Measurements from ENCODE around the gene CD248.
A peak's percentile ranks its signal among the peaks of the same experiment; 100 is the strongest.

Gene CD248

DNA sequence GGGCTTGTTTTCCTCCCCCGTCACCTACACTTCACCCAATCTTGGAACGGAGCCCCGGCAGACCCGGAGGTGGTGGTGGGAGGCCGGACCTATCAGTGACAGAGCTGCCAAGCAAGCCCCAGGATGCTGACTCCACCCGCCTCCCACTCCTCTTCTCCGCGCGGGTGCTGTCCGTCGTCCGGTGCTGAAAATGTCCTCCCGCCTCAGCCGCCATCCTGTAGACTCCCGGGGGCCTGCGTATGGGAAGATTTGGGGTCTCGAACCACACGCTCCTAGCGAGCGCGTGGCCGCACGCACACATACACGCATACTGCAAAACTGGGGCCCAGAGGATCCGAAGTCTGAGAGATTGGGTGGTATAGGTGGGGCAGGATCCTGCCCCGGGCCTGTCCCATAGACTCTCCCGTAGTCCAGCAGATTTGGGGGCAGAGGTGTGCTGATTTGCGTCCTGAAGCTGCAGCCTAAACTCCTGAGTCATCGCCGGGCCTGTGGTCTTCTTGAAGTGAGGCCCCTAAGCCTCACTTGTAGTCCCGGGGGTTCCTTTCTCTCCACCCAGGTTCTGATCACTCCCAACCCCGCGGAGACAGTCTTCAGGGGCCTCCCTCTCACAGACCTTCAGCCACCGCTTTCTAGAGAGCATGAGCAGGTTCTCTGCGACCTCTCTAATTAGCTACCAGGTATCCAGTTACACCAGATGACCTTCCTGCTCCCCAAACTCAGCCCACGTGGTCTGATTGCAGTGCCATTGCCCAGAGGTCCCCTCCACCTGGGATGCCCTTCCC lies 27.1 kb downstream of the CD248 start:
- peak in 1 of 2 donors; percentile 70 for DNase-seq (ENCODE audit: low read depth in 1 of 2, low spot score in 1 of 2)

DNA sequence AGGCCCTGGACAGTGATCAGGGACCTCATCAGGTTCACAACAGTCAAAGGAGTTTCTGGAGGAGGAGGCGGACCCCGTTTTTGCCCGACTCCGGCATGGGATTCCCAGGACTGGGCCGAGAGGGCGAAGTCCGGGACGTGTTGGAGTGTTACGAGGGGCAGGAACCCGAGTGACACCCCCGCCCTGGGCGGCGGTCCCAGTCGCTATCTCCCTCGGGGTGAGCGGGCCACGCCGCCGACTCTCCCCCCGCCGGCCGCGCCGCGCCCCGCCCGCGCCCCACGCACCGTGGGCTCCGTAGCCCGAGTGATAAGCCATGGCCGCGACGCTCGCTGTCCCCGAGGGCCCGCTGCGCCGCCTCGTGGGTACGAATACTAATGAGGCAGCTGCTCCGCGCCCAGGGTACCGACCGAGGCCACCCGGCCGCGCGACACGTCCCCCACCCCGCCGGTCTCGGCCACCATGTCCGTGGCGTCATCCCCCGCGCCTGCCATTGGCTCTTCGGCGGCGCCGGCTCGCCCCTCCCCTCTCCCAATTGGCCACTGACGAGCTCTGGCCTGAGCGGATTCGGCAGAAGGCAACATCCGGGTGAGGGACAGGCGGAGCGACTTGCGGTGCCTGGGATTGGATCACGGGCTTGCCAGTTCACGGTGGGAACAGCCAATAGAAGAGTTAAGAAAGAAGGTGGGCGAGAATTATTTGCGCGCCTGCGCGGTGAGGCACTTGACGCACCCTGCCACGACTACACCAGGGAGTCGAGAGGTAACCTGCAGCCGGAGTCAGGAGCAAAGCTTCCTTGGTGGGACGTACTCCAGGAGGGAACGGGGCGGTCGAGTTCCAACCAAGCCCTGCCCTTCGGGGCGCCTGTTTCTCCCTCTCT lies 27.9 kb downstream of the CD248 start, which contains the start of gene YIF1A:
TSS of gene YIF1A (minus strand) at position 473 of the 877 bp plus-strand sequence. CDS start at position 315, 158 bp downstream.
- DNase-seq (ENCODE audit: low read depth in 1 of 2, low spot score in 1 of 2), result peak; percentile 94 to 96

DNA sequence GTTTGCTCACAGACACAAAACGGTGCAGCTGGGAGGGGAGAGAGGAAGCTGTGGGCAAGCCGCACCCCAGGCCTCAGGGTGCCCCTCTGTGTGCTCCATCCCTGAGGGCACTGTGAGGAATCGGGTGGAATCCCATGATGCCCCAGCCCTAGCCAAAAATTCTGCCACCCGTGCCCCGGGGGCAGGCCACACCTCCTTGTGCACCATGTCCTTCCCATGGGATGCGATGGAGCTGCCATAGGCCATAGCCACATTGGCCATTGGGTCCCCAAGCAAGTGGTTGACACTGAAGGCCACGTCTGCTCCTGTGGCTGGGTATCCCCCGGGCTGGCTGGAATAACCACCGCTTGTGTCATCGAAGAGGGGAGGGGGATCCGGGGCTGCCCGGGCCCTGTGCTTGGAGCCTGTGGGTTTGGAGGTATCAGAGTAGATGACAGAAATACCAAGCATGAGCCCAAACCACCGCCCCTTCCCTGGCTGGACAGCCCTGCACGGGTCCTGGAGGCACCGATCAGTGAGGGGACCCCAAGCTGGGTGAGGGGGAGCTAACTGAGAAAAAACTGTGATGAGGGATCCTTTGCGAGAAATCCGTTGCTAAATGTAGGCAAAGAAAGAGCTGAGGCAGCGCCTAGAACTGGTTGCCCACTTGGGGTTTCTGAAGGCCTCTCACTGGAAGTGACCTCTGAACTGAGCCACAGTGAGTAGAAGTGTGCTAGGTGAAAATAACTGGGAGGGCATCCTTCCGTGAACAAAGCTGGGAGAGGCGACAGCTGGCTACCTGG lies 28.8 kb downstream of the CD248 start:
- DNase-seq (ENCODE audit: low read depth in 1 of 2, low spot score in 1 of 2), result no peak

DNA sequence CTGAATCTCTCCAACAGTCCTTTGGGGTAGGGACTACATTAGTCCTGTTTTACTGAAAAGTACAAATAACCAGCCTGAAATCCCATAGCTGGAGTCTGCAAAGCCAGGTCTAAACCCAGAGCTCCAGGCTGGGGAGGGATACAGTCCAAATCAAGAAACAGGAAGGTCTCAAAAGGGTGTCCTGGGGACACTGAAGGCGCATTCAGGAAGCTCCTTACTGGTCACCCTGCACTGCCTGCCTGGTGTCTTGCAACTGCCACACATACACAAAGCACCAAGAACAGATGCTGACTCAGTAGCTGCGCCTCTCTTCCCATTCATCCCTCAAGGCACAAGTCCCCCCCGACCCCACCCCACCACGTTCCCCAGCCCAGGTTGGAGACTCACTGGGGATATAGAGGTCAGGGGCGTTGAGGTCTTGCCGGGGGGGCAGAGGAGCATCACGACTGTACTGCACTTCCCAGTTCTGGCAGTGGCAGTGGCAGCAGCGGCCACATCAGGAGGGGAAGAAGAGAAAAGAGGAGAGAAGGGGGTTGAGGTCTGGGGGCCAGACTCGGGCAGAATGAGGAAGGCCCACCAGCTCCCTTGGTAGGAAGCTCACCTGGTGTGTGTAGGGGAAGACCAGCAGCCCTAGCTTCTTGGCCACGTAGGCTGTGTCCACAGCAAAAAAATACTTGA lies 29.5 kb downstream of the CD248 start:
- no peak for DNase-seq (ENCODE audit: low read depth in 1 of 2, low spot score in 1 of 2)

DNA sequence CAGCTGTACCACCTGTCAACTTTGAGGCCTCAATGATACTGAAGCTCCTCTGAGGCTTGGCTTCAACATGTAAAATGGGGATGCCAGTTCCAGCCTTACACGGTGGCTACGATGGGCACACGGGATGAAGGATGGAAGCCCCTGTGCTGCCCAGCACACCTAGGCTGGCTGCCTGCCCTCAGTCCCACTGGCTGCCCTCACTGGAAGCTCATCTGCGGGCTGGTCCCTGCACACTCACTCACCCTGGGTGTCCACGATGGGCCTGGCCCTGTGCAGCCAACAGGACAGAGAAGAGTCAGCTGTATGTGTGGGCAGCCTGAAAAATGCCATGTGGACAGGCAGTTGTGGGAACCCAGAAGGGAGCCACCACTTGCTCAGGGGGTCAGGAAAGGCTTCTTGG lies 30.1 kb downstream of the CD248 start:
- DNase-seq (ENCODE audit: low read depth in 1 of 2, low spot score in 1 of 2), result no peak

DNA sequence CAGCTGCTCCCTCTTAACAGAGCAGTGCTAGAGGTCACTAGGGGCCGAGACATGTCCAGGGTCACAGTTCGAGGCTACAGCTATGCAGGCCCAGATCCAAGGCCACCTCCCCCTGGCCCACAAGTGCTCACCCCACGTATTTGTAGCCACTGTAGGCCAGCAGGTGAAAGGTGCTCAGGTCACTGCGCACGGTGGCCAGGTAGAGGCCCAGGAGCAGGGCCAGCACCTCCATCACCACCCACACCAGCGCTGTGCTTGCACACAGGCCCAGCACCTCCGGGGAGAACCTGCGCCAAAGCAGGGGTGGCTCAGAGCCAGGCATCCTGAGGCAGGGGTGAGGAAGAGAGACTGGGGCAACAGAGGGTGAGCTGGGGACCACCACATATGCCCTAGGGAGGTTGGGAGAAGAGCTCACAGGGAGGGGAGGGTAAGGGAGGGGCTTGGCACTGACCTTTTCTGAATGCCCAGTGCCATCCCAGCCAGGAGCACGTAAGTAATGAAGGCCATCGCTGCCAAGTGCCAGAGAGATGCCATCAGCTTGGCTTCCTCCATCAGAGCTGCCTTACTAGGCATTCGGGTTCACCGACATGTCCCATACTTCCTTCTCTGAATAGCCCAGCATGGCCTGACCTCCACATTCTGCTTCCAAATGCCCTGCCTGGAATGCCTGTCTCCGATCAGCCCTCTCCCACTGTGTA lies 31.4 kb downstream of the CD248 start:
- no peak for DNase-seq (ENCODE audit: low read depth in 1 of 2, low spot score in 1 of 2)

DNA sequence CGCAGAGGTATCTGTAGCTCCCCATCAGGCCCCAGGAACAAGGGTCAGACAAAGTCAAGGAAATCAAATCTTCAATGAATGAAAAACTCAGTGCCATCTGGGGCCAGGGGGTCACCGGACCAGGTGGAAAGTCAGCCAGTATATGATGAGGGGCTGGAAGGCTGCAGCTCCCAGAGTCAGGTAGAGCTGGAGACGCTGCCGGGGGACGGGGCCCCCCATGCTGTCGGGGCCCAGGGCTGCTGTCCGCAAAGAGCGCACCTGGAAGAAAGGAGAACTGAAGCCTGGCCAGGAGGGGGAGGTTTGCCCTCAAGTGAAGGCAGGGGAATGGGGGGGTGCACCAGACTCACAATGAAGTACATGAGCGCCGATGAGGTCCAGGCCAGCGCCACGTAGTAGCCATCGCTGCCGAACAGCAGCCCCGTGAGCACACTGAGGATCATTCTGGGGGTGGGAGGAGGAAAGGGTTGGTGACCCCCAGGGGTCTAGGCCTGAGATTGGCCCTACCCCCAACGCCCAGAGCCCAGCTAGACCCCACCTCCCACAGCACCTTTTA lies 32.2 kb downstream of the CD248 start:
- DNase-seq (ENCODE audit: low read depth in 1 of 2, low spot score in 1 of 2), result no peak

DNA sequence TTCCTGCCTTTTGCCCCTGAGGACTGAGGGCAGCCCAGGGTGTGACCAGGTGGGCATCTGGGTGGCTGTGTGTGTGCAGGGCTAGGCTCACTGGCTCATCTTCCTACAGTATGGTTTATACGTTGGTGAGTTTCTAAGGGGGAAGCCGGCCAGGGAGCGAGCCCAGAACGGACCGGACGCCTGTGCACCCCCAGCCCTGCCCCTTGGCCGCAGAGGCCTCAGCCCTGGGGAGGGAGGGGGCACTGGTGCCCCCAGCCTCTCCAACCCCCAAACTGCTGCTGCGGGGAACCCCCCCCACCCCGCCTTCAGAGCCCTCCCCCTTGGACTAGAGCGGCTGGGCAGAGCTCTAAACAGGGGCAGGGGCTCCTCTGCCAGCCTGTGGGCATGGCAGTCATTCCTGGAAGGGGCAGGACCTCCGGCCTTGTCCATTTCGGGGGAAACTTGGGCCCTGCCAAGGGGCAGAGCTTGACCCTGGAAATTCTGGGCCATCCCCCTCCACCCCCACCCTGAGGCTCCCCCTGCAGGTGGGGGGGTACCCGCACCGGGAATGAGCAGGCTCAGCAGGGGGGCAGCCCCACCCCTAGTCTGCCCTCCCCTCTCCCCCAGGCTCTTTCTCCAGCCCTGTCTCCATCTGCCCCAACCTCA lies 33.3 kb downstream of the CD248 start:
- DNase-seq (ENCODE audit: low read depth in 1 of 2, low spot score in 1 of 2), result no peak

DNA sequence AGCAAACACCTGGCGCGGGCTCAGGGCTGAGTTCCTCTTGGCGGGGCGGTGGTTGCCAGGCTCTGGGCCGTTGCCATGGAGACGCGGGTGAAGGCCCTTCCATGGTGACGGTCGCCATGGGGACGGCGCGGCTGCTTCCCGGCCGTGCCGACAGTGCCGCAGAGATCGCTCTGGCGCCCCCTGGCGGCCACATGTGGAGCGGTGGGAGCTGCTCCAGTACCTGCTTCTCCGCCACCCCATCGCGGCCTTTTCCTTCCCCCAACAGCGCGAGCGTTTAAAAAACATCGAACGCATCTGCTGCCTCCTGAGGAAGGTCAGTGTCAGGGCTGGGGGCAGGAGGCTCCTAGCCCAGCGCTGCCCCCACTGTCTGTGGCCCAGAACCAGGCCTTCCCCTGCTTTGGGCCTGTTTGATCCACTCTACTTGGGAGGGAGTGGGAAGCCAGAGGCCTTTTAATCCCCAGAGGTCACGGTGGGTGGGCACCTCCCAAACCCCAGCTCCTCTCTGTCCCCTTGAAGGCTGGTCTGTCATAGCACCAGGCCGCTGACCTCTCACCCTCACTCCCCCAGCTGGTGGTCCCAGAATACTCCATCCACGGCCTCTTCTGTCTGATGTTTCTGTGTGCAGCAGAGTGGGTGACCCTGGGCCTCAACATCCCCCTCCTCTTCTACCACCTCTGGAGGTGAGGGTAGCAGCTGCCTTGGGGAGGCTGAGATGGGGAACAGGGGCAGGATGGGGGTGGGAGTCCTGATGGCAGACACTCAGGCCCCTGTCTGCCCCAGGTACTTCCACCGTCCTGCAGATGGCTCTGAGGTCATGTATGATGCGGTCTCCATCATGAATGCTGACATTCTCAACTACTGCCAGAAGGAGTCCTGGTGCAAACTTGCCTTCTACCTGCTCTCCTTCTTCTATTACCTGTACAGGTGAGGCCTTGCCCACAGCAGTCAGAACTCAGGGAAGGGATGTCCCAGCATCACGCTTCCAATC lies 34.1 kb downstream of the CD248 start:
- peak; percentile 96 to 99 for DNase-seq (ENCODE audit: low read depth in 1 of 2, low spot score in 1 of 2)

DNA sequence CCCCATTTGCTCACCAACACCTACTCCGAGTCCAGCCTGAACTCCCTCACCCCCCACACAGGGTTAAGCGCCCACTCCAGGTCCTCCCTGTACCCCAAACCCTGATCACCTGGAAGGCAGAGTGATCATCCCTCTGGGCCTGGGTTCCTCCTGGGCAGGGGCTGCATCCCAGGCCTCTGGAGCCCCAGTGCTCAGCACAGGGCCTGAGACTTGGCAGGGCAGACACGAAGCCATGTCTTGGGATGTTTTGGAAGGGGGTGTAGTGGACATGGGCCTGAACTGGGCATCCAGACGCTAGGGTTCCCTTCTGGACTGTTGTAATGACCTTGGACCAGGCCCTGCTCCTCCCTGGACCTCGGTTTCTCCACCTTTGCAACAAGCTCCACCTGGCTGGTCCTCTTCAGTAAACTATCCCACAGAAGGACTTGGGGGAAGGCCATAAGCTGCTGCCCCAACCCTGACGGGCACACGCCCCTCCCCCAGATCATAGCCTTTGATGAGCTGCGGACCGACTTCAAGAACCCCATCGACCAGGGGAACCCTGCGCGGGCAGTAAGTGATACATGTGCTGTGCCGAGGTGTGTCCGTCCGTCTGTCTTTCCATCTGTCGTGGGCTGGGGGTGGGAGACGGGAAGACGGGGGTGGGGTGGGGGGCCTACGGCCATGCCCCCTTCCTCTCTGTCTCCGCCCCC lies 34.9 kb downstream of the CD248 start:
- no peak for DNase-seq (ENCODE audit: low read depth in 1 of 2, low spot score in 1 of 2)

DNA sequence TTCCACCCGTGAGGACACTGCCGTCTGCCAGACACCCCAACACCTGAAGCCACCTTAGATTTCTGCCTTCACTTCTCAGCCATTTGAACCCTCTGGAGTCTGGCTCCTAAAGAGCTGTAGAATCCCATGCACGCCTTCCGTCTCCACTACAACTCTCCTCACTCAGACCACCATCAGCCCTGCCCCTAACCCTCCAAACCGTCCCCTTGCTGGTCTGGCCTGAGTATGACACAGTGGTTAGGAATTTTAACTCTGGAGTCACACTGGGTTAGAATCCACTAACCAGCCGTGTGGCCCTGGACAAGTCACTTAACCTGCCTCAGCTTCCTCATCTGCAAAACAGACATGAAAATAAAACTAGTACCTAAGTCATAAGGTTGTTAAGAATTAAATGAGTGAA lies 35.8 kb downstream of the CD248 start:
- DNase-seq (ENCODE audit: low read depth in 1 of 2, low spot score in 1 of 2), result no peak

DNA sequence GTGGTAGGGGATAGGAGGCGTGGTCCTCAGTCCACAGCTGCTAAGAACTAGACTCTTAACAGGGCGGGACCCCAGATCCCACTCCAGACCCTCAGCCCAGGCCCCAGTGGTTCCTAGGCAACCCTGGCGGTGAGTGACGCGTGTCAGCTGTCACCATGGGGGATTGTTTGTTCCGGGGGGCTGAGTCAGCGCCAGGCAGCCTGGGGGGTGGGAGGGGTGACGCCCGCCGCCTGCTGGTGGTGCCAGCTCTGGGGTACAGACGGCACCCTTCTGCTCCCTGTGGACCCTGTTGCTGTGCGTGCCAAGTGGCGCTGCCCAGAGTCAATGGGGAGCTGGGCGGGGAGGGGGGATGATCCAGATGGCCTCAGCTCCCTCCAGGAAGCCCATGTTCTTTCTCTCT lies 36.4 kb downstream of the CD248 start:
- no peak for DNase-seq (ENCODE audit: low read depth in 1 of 2, low spot score in 1 of 2)

DNA sequence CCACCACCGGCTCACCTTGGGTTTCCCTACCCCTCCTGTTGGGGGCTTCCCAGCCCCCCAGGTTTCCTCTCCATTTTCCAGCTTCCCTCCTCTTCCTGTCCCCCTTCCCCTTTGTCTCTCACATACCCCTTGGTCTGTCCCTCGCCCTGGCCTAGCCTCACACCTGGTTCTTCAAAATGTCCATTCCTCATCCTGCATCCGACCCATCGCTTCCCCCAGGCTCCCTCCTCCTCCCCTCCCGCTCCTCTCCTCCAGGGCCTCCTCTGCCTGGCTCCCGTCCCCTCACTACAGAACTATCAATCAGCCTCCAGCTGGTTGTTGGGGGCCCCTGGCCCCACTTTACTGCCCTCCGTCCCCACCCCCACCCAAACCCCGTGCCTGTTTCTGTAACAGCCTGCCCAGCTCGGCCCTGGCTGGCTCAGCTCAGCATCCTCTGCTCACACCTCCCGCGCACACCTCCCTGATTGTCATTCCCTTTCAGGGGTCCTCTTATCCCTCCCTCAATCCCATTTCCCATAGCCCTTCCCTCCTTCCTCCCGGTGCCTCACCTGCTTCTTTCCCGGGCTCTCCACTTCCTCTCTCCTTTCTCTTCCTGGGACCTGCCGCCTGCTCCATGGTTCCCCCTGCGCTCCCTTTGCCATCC lies 37.6 kb downstream of the CD248 start:
- DNase-seq (ENCODE audit: low read depth in 1 of 2, low spot score in 1 of 2), result no peak

DNA sequence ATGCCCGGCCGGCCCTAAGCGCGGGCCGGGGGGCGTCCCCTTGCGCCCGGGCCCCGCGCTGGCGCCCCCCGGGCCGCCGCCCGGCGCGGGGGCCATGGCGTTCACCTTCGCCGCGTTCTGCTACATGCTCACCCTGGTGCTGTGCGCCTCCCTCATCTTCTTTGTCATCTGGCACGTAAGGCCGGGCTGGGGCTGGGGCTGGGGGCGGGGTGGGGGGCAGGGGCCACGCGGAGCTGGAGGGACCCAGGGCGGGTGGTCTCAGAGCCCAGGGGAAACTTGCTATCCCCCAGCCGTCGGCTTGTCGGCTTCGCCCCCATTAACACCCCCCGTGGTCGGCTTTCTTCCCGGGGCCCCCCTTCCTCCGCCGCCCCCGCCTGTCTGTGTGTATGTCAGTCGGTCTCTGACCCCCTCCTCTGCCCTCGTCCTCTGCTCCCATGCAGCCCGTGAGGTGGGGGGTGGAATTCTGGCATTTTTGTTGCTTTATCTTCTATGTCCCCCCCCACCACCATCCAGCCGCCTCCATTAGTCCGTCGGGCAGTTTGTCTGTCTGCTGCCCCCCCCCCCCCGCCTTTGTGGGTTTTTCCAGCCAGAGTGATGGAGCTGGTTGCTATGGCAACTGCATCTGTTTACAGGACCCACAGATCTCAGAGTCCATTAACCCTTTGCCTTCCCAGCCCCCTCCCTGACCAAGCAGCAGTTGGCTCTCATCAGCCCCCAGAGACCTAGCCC lies 38.3 kb downstream of the CD248 start:
- no peak for DNase-seq (ENCODE audit: low read depth in 1 of 2, low spot score in 1 of 2)

DNA sequence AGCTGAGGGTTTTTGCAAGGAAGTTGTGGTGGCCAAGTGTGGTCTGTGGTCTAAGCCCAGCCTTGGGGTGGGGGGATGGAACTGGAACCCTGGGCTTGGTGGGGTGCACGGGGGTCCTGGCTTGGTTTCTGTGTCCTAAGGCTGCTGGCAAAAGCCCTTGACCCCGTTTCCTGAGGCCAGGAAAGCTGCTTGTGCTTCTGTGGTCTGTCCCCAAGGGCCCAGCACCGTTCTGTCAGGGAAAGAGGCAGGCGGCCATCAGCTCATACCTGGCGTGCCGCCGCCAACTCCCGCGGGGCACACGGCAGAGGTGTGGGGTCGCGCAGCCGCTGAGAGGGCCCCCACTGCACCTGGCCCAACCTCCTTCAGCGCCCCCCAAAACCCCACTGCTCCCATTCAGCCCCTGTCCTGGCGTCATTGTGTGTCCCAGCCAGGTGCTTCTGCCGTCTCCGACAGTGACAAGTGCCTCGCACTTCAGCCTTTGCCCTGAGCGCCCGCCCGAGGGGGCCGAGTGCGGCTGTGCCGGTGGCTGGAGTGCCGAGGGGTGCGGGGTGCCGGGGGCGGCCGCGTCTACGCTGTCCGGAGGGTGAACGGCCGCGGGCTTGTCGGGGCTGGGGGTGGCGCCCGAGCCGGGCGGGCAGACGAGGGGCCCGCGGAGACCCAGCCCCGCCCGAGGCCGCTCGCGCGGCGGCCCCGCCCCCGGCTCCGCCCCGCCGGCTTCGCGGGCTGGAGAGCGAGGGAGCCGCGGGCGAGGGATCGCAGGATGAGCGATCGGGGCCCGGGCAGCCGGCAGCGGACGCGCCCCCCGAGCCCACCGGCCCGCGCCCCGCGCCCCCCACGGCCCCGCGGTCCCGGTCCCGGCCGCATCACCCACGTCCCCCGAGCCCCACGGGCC lies 39.1 kb downstream of the CD248 start, which contains the start of gene CNIH2:
TSS of gene CNIH2 (plus strand) at position 705 of the 892 bp plus-strand sequence. CDS start 282 bp downstream, outside the sequence.
- peak; percentile 26 to 45 for DNase-seq (ENCODE audit: low read depth in 1 of 2, low spot score in 1 of 2)

Measured in stimulated activated CD4-positive, alpha-beta T cell treated with anti-CD3 and anti-CD28 coated beads, Interleukin-15, amount 100 ng/mL, for 1 hour (primary cell).